ENCODE results near the gene BACH2.
"Not testable (repeated sequence)": the region's sequence is repeated elsewhere in the genome, so short reads cannot be mapped to it uniquely, and the experiment has no call there.

Gene BACH2

DNA sequence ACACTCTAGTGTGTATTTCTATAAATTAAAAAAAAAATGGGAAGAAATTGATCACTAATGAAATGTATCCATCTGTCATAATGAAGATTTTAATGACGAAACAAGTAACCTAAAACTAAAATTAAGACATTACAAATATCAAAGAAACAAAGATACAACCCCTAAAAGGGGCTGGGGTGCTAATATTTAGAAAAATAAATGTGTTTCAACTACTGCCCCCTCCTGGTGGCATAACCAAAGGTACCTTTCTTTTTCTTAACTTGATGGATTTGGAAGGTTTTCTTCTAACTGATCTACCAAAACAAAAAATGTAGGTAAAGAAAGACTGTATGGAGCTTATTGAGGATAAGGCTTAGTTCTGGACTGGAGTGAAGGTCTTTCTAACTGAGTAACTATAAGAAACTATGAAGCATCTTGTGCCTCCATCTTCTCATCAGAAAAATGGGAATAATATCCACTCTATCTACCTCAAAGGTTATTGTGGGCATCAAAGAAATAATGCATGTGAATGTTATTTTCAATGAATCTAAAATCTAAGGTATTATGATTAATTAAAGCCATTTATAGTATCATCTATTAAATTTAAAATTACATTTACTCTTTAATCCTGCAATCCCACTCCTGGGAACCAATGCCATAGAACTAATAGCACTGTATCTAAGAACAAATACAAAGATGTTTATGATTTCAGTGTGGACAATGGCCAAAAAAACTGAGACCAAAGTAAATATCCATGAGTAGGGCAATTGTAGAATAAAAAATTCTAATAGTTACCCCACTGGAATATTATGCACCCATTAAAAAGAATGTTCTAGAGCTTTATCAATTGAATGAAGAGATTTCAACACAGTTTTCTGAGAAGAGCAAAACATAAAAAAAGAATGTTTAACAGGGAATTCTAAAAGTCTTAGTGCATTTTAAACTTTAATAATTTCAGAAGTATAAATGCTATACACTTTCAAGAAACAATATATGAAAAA lies 117.2 kb downstream of the BACH2 start:
- no peak for DNase-seq

GRCh38 chr6:90178384-90178855 lies 118.2 kb downstream of the BACH2 start:
- DNase-seq, result no peak

GRCh38 chr6:90177544-90178383 lies 118.9 kb downstream of the BACH2 start:
- no peak for DNase-seq

- DNase-seq, result no peak
Observed at GRCh38 chr6:90175627-90176538, 120.8 kb downstream of the BACH2 start.

GRCh38 chr6:90173262-90173925 lies 123.2 kb downstream of the BACH2 start:
- DNase-seq, result no peak

DNA sequence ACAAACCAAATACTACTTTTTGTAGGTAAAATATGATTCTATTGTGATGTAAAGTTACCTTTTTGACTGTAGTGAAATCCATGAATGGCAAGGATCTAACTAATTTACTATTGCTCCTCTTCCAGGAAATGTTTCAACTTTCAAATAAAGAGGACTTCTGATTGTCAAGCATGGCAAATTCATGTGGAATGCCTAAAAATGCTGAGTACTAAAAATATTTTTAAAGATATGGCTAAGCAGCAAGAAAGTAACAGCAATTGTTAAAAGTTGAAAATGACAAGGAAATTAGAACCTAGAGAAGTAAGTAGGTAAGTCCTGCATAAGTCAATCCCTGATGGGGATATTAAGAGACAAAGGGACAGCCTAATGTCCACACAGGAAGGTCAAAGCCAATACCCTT lies 126.0 kb downstream of the BACH2 start:
- no peak for DNase-seq

DNA sequence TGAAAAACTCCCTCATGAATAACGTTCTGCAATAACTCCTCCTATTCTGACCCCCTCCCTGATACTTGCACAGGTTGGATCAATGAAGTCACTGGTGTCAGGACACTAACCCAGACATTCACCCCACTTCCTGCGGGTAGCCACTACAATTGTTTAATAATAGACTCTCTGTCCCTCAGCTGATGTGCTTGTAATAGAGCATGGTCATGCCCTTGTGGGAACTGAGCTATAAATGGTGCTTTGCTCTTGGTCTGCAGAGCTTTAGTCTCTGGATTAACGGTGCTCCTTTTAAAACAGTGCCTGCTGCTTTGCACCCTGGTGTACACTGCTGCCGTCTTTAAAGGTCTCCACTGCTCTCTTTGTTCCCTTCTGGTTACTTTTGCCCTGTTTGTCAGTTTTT lies 127.3 kb downstream of the BACH2 start:
- no peak for DNase-seq

- no peak for DNase-seq
Observed at GRCh38 chr6:90168693-90169131, 127.9 kb downstream of the BACH2 start.

DNA sequence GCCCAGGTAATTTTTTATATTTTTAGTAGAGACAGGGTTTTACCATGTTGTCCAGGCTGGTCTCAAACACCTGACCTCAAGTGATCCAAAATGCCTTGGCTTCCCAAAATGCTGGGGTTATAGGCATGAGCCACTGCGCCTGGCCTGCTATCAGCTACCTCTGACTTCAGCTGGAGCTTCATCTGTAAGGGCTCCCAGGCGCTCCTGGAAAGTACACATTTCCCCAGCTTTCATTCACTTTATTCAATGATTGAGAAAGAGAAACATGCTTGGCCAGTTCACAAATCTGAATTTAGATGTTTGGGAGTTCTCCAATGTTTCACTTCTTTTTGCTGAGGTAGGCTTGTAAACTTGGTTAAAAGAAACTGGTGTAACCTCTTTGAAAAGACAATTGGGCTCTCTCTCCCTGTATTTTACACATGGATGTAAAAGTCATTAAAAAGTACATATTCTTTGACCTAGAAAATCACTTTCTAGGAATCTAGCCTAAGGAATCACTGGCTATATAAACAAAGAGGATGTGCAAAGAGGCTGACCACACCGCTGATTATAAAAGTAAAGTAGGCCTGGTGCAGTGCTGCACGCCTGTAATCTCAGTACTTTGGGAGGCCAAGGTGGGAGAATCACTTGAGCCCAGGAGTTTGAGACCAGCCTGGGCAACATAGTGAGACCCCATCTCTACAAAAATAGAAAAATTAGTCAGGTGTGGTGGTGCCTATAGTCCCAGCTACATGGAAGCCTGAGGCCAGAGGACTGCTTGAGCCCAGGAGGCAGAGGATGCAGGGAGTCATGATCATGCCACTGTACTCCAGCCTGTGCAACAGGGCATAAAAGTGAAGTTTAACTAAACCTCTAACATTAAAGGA lies 128.9 kb downstream of the BACH2 start:
- DNase-seq, result no peak

GRCh38 chr6:90166155-90166924 lies 130.3 kb downstream of the BACH2 start:
- not testable (repeated sequence) for DNase-seq

- no peak for DNase-seq
Observed at GRCh38 chr6:90162648-90163387, 133.8 kb downstream of the BACH2 start.

- no peak for DNase-seq
Observed at GRCh38 chr6:90160013-90160412, 136.6 kb downstream of the BACH2 start.

DNA sequence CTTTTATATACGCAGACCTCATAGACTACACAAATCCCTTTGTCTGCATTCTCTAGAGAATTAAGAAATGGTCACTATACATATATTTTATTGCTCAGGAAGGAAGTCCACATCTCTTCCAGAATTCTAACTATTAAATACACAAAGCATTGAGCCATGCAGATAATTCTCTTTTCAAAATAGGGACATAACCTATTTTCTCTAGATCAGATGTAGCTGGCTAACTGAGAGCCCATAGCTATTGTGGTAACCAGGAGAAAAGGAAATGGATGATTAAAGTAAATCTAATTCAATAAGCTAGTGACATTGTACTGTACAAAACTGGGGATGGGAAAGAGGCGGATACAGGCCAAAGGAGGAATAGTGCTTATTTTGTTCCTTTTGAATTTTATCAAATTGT lies 137.2 kb downstream of the BACH2 start:
- no peak for DNase-seq

DNA sequence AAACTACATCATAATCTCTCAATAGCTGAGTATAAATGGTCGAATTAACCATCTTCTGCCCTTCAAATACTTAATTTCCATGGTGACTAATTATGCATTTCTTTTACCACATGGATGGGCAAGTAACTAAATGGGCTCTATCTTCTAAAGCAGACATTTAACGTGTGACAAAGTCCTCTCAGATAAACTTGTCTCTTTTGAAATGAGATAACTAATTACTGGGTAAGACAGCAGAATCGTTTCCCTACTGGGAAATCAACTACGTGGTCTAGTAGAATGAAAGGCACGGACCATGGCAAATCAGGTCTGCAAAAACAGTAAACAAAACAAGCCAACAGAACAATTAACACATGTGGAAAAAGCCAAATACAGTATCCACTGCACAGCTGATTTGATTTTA lies 137.7 kb downstream of the BACH2 start:
- DNase-seq, result no peak

- DNase-seq, result no peak
Observed at GRCh38 chr6:90157441-90157840, 139.2 kb downstream of the BACH2 start.

DNA sequence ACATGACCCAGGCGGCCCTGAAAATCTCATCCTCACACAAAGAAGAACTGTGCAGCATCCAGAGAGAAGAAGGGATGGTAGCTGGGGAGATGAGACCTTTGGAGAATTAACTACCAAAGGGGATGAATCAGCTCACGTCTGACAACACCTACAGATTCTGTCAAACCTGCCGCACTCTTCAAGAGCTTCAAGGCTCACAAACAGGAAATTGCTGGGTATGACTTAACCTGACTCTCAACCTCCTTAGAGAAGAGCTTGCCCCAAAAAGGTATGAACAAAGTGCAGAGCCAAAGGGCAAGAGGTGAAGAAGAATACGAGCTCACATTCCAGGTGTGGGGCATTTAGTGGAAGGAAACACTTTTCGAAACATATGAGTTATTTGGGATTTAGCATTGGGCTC lies 139.8 kb downstream of the BACH2 start:
- DNase-seq, result no peak

DNA sequence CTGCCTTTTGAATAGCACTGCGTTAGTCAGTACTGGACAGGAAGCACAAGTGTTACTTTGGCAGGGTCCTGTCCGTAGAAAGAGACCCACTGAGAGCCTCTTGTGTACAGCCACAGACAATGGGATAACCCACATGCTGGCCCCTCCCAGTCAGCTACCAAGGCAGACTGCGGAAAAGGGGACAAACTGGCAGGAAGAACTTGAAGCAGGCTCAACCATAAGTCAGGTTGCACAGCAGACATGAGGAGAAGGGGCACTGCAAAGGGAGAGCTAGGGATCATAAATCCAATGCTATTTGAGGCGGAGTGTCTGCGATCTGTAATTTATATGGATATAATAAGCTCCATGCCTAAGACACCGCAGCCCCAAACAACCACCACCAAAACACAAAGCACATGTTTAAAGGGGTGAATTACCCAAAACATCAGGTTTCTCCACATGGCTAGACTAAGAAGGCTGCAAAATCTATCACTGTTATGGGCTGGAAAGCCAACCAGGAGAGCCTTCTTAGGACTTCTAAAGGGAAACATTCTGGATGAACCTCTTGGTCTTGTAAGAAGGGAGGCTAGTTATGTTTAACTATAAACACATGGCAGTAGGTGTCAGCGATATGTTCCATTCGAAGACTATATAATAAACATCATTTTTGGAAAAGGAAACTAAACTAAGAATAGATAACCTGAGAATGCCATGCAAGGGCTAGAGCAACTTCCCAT lies 141.7 kb downstream of the BACH2 start:
- DNase-seq, result no peak

DNA sequence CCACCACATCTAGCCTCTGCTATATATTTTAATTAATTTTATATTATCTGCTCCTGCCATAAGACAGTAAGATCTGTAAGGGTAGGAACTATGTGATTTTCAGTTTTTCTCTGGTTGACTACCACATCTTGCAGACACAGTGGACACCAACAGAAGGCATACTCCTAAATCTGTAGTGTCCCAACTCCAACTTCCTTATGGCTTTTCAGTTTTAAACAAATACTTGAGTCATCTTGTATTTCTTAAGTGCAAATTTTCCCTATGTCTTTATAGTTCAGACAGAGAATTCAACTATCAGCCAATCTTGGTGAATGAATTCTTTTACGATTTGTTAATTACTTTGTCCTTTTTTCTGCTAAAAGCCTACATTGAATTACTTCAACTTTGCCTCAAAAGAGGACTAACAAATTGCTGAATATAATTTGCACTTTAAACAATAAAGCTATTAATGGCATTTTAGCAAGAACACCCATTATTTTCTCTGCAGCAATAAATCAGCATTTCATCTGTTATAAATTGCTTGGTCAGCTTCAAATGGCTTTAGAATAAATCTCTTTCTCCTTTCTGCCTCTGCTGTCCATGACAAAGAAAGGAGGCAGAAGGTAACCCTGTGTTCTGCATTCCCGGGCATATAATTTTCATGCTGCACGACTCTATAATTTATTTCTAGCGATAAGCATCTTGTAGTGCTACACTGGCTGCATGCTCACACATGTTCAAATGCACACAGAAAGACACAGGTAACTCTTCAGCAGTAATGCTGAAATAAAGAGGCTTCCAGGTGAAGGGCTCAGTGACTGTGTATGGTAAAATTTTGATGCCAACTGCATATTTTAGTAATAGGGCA lies 144.8 kb downstream of the BACH2 start:
- no peak for DNase-seq

Measured in right hindlimb (tissue), 1 donor.